ENCODE data around the gene SORBS2. TPM values are rescaled to one million over a fixed set of nuclear protein-coding genes. Genes with fewer than 3 reads are reported as not detected.

SORBS2 gene
- total RNA-seq, 1 experiment from 2014 or later: 0.10 TPM

GRCh38 chr4:185838104-185838452, 26.1 kb upstream of the SORBS2 start:
- Histone ChIP-seq H3K4me3 (no peak overlapping the region), H3K36me3 (no peaks in the 10 kb centered on the region), H3K9me3 (no peaks in the 10 kb centered on the region), H3K27me3 (no peaks in the 10 kb centered on the region)
- DNase-seq: no peak

- no peak for DNase-seq
- Histone ChIP-seq H3K9me3 (no peaks in the 10 kb centered on the region), H3K27me3 (no peaks in the 10 kb centered on the region), H3K36me3 (no peaks in the 10 kb centered on the region), H3K4me3 (no peak overlapping the region)
Observed at GRCh38 chr4:185837415-185838103, 25.6 kb upstream of the SORBS2 start.

GRCh38 chr4:185836241-185837084, 24.5 kb upstream of the SORBS2 start:
- H3K27me3 ChIP-seq: no peaks in the 10 kb centered on the region
- no peak for DNase-seq
- no peak overlapping the region for H3K4me3 ChIP-seq
- no peaks in the 10 kb centered on the region for H3K9me3 ChIP-seq
- no peaks in the 10 kb centered on the region for H3K36me3 ChIP-seq

- H3K27me3 ChIP-seq: no peaks in the 10 kb centered on the region
Observed at GRCh38 chr4:185835814-185836213, 23.8 kb upstream of the SORBS2 start.

GRCh38 chr4:185835336-185835735, 23.3 kb upstream of the SORBS2 start:
- H3K9me3 ChIP-seq: no peaks in the 10 kb centered on the region
- H3K4me3 ChIP-seq: no peak overlapping the region
- no peaks in the 10 kb centered on the region for H3K27me3 ChIP-seq
- no peaks in the 10 kb centered on the region for H3K36me3 ChIP-seq
- no peak for DNase-seq

More at GRCh38 chr4:185835814-185836213, 23.8 kb upstream of the SORBS2 start:
- Histone ChIP-seq H3K9me3 (no peaks in the 10 kb centered on the region), H3K4me3 (no peak overlapping the region), H3K36me3 (no peaks in the 10 kb centered on the region)
- no peak for DNase-seq

- Histone ChIP-seq H3K9me3 (no peaks in the 10 kb centered on the region), H3K27me3 (no peaks in the 10 kb centered on the region), H3K4me3 (no peak overlapping the region), H3K36me3 (no peaks in the 10 kb centered on the region)
- no peak for DNase-seq
Observed at GRCh38 chr4:185834778-185835177, 22.8 kb upstream of the SORBS2 start.

- Histone ChIP-seq H3K9me3 (no peaks in the 10 kb centered on the region), H3K36me3 (no peaks in the 10 kb centered on the region), H3K4me3 (no peak overlapping the region), H3K27me3 (no peaks in the 10 kb centered on the region)
- DNase-seq: no peak
Observed at GRCh38 chr4:185834088-185834487, 22.1 kb upstream of the SORBS2 start.

- no peaks in the 10 kb centered on the region for H3K36me3 ChIP-seq
- DNase-seq: no peak
- H3K27me3 ChIP-seq: no peaks in the 10 kb centered on the region
- H3K9me3 ChIP-seq: no peaks in the 10 kb centered on the region
- H3K4me3 ChIP-seq: no peak overlapping the region
Observed at GRCh38 chr4:185833055-185833598, 21.1 kb upstream of the SORBS2 start.

- Histone ChIP-seq H3K27me3 (no peaks in the 10 kb centered on the region), H3K9me3 (no peaks in the 10 kb centered on the region), H3K36me3 (no peaks in the 10 kb centered on the region), H3K4me3 (no peak overlapping the region)
- no peak for DNase-seq
Observed at GRCh38 chr4:185831125-185831815, 19.3 kb upstream of the SORBS2 start.

- Histone ChIP-seq H3K27me3 (no peaks in the 10 kb centered on the region), H3K9me3 (no peaks in the 10 kb centered on the region; the same call in 1 of the 2 replicates), H3K4me3 (no peak overlapping the region), H3K36me3 (no peaks in the 10 kb centered on the region)
- DNase-seq: no peak
Observed at GRCh38 chr4:185830263-185830994, 18.4 kb upstream of the SORBS2 start.

- no peaks in the 10 kb centered on the region; the same call in 1 of the 2 replicates for H3K9me3 ChIP-seq
- no peak overlapping the region for H3K4me3 ChIP-seq
- no peaks in the 10 kb centered on the region for H3K36me3 ChIP-seq
- H3K27me3 ChIP-seq: no peaks in the 10 kb centered on the region
- DNase-seq: no peak
Observed at GRCh38 chr4:185826381-185826780, 14.4 kb upstream of the SORBS2 start.

GRCh38 chr4:185825737-185826136, 13.7 kb upstream of the SORBS2 start:
- Histone ChIP-seq H3K9me3 (no peaks in the 10 kb centered on the region; the same call in 1 of the 2 replicates), H3K27me3 (no peaks in the 10 kb centered on the region), H3K36me3 (no peaks in the 10 kb centered on the region), H3K4me3 (no peak overlapping the region)
- no peak for DNase-seq

GRCh38 chr4:185822791-185823190, 10.8 kb upstream of the SORBS2 start:
- no peak for DNase-seq
- Histone ChIP-seq H3K36me3 (no peaks in the 10 kb centered on the region), H3K9me3 (no peaks in the 10 kb centered on the region; the same call in 1 of the 2 replicates), H3K27me3 (no peaks in the 10 kb centered on the region), H3K4me3 (no peak overlapping the region)

GRCh38 chr4:185821029-185821419, 9.0 kb upstream of the SORBS2 start:
- Histone ChIP-seq H3K36me3 (no peaks in the 10 kb centered on the region), H3K9me3 (no peaks in the 10 kb centered on the region; the same call in 1 of the 2 replicates), H3K27me3 (no peaks in the 10 kb centered on the region), H3K4me3 (no peak overlapping the region)
- DNase-seq: no peak

- H3K4me3 ChIP-seq: no peak overlapping the region
- H3K36me3 ChIP-seq: no peaks in the 10 kb centered on the region
- DNase-seq: no peak
- H3K27me3 ChIP-seq: no peaks in the 10 kb centered on the region
- no peaks in the 10 kb centered on the region for H3K9me3 ChIP-seq
Observed at GRCh38 chr4:185820146-185821028, 8.4 kb upstream of the SORBS2 start.

- H3K27me3 ChIP-seq: no peaks in the 10 kb centered on the region
- no peaks in the 10 kb centered on the region for H3K36me3 ChIP-seq
- no peak overlapping the region for H3K4me3 ChIP-seq
- no peak for DNase-seq
- no peaks in the 10 kb centered on the region for H3K9me3 ChIP-seq
Observed at GRCh38 chr4:185819144-185819543, 7.2 kb upstream of the SORBS2 start.
